Muscle of leg (tissue), 16 donors: ENCODE data around the gene LRRC57. TPM values are rescaled to one million over a fixed set of nuclear protein-coding genes. Genes with fewer than 3 reads are reported as not detected.
A peak's percentile ranks its signal among the peaks of the same experiment; 100 is the strongest.

Source experiments
- DNase-seq: peaks from one replicate; pipeline ENCODE4 v3.0.0; 2013
- H3K27ac ChIP-seq: one replicate; pipeline ENCODE4 v1.5.1; 2013; ENCODE audit warnings: mild to moderate bottlenecking, low read length, control low read depth
- H3K27me3 ChIP-seq: one replicate; pipeline ENCODE4 v1.6.1; 2013; ENCODE audit warnings: low read length; ENCODE audit not compliant: control insufficient read depth, insufficient read depth
- H3K36me3 ChIP-seq: one replicate; pipeline ENCODE4 v1.6.1; 2013; ENCODE audit warnings: low read length; ENCODE audit not compliant: control insufficient read depth, insufficient read depth
- H3K4me1 ChIP-seq: one replicate; pipeline ENCODE4 v1.6.1; 2013; ENCODE audit warnings: low read length; ENCODE audit not compliant: control insufficient read depth, insufficient read depth
- H3K4me3 ChIP-seq: one replicate; pipeline ENCODE4 v1.5.1; 2013; ENCODE audit warnings: low read length, control low read depth
- H3K9me3 ChIP-seq: replicated peaks from 2 replicates; pipeline ENCODE4 v1.6.1; 2013; ENCODE audit warnings: low read depth, low read length; ENCODE audit not compliant: control insufficient read depth
- WGBS: methylation state at CpG from one replicate; pipeline ENCODE4 v1.1.5; 2013; ENCODE audit warnings: missing lambda C conversion rate; ENCODE audit not compliant: insufficient coverage; 5-methylcytosine and 5-hydroxymethylcytosine counted together
- long read RNA-seq, 11 donors: transcript quantifications; one replicate each; lab custom pipeline, GENCODE V29; 2026
- polyA plus RNA-seq, 8 donors: library from polyadenylated mRNA; unstranded; fragments of 120-200 nt; gene quantifications; one replicate each; pipeline versions ENCODE4 v1.2.1 to v1.2.3, GENCODE V29; 2013; ENCODE audit warnings: inconsistent platforms in 1 of 8, low replicate concordance in 1 of 8; ENCODE audit not compliant: insufficient read length in 8 of 8, insufficient read depth in 1 of 8
- total RNA-seq: library from RNA; stranded (reverse); fragments of 120-200 nt; gene quantifications from one replicate; pipeline ENCODE4 v1.2.4, GENCODE V29; 2013

The LRRC57 gene
- total RNA-seq (17.7 TPM), polyA plus RNA-seq (10 to 100 TPM; 12.7 to 17.9 (median 14.0) TPM)
- long read RNA-seq, donor 1, partial matches to known transcripts = 0 of 1 reads
- long read RNA-seq, donor 1, other reads (novel, unspliced or antisense) = 0 of 1 reads
- long read RNA-seq, donor 2, partial matches to known transcripts = 0 of 1 reads
- long read RNA-seq, donor 2, other reads (novel, unspliced or antisense) = 0 of 1 reads
- long read RNA-seq, donor 3, full-length matches to known transcripts = 3 of 3 reads
- long read RNA-seq, donor 3, partial matches to known transcripts = 0 of 3 reads
- long read RNA-seq, donor 3, other reads (novel, unspliced or antisense) = 0 of 3 reads
- long read RNA-seq, donor 4, full-length matches to known transcripts = 3 of 3 reads
- long read RNA-seq, donor 4, partial matches to known transcripts = 0 of 3 reads
- long read RNA-seq, donor 4, other reads (novel, unspliced or antisense) = 0 of 3 reads
- long read RNA-seq, donor 5, full-length matches to known transcripts = 9 of 9 reads
- long read RNA-seq, donor 5, partial matches to known transcripts = 0 of 9 reads
- long read RNA-seq, donor 5, other reads (novel, unspliced or antisense) = 0 of 9 reads
- long read RNA-seq, donor 6, partial matches to known transcripts = 0 of 2 reads
- long read RNA-seq, donor 6, other reads (novel, unspliced or antisense) = 0 of 2 reads
- long read RNA-seq, donor 7, partial matches to known transcripts = 0 of 4 reads
- long read RNA-seq, donor 7, other reads (novel, unspliced or antisense) = 0 of 4 reads
- long read RNA-seq, donor 8, partial matches to known transcripts = 0 of 3 reads
- long read RNA-seq, donor 8, other reads (novel, unspliced or antisense) = 0 of 3 reads
- long read RNA-seq, donor 9, full-length matches to known transcripts = 1 of 1 reads
- long read RNA-seq, donor 9, partial matches to known transcripts = 0 of 1 reads
- long read RNA-seq, donor 9, other reads (novel, unspliced or antisense) = 0 of 1 reads
- long read RNA-seq, donor 10, transcript LRRC57-202 (6 exons, 2,384 nt) = major isoform, 9 of 9 reads
- long read RNA-seq, donor 10, partial matches to known transcripts = 0 of 9 reads
- long read RNA-seq, donor 10, other reads (novel, unspliced or antisense) = 0 of 9 reads
- long read RNA-seq, donor 11, partial matches to known transcripts = 0 of 4 reads
- long read RNA-seq, donor 11, other reads (novel, unspliced or antisense) = 0 of 4 reads

- Histone ChIP-seq H3K4me3 (peak within 1 kb of the TSS; percentile 89), H3K36me3 (peaks cover 21% of the 10 kb centered on the region), H3K9me3 (no peaks in the 10 kb centered on the region), H3K27me3 (no peaks in the 10 kb centered on the region), H3K27ac (peak within 1 kb of the TSS; percentile 97), H3K4me1 (peaks cover 13% of the 10 kb centered on the region)
- whole genome bisulfite sequencing = under 1% methylated on average over 71 of the region's 71 CpGs
- DNase-seq = peak; percentile 93
These were observed at the start of gene LRRC57, which contains the start of gene HAUS2 for GRCh38 chr15:42548249-42549031. TSS of gene LRRC57 (minus strand) at chr15:42548793. CDS start at chr15:42548434, 359 bp downstream. TSS of gene HAUS2 (plus strand) at chr15:42548838. CDS start at chr15:42548873, 35 bp downstream.

DNA sequence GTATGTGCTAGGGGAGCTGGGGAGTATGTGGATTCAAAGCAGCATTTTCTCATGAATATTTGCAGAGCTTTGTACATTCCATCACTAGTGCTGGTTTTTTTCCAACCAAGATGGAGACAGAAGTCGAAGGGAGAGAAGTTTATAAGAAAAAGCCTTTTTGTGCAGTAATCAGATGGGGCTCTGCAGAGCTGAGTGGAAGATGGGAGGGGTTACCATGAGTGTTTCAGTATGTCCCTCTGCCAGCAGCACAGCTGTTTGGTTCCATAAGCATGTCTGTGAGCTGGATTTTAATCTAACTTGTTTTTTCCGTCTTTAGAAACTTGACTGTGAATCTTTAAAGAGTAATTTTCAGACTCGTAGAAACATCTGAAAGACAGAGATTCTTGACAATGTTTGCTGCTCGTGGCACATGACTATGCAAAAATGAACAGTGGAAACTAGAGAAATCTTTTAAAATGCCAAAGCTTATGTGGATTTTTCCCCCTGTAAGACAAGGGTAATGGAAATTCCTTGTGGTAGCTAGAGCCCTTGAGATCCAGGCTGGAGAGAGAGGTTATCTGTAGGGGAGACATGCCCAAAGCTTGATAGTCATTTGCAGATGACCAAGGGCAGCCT, 47.1 kb upstream of the LRRC57 start:
- H3K9me3 ChIP-seq = no peaks in the 10 kb centered on the region
- H3K27ac ChIP-seq = peak overlapping the region; percentile 94
- H3K27me3 ChIP-seq = no peaks in the 10 kb centered on the region
- WGBS = 29% methylated on average over 2 of the region's 4 CpGs
- DNase-seq = peak; percentile 98
- no peak overlapping the region for H3K4me3 ChIP-seq
- H3K36me3 ChIP-seq = peaks cover 4% of the 10 kb centered on the region
- peaks cover 31% of the 10 kb centered on the region for H3K4me1 ChIP-seq

DNA sequence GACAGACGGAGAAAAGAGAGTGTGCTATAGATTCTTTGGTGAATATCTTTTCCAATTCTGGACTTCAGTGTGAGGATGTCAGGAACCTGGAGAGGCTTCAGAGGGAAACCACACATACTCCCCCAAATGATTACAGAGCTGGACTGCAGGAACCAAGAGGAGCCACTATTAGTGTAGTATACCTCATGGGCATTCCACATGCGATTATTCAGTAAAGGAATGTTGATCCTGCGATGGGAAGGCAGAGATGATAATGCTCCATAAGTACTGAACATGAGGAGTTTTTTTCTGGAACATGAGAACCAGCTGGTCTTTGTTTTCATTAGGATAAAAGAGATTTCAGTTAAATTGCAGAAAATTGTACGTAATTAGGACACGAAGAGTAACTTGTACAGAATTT, 45.5 kb upstream of the LRRC57 start:
- Histone ChIP-seq H3K27ac (peak overlapping the region; percentile 94), H3K4me1 (peaks cover 31% of the 10 kb centered on the region), H3K4me3 (no peak overlapping the region), H3K36me3 (no peaks in the 10 kb centered on the region), H3K27me3 (no peaks in the 10 kb centered on the region), H3K9me3 (no peaks in the 10 kb centered on the region)
- peak; percentile 23 for DNase-seq
- 33% methylated on average over 2 of the region's 5 CpGs for WGBS

- peaks cover 4% of the 10 kb centered on the region for H3K36me3 ChIP-seq
- no peaks in the 10 kb centered on the region for H3K9me3 ChIP-seq
- no peak overlapping the region for H3K4me3 ChIP-seq
- WGBS = no CpG with 5 or more reads among the region's 4 CpGs
- peak overlapping the region; percentile 94 for H3K27ac ChIP-seq
- peak; percentile 97 for DNase-seq
- no peaks in the 10 kb centered on the region for H3K27me3 ChIP-seq
- peaks cover 31% of the 10 kb centered on the region for H3K4me1 ChIP-seq
These were observed 44.5 kb upstream of the LRRC57 start for GRCh38 chr15:42593143-42593542.

DNA sequence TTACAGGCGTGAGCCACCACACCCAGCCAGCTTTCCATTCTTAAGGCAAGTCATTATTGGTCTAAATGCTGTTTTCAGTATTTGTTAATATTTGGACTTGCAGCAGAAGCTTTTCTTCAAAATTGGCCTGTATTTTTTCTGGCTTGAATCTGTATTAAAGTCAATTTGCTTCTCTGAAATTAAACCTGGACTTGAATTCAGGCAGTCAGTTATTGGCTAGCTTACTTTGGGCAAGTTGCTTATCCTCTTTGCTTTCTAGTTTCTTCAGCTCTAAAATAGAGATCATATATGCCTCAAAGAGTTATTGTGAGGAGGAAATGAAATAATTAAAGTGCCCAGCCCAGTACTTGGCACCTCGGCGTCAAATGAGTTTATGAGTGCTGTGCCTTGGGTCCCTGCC, 44.1 kb upstream of the LRRC57 start:
- Histone ChIP-seq H3K4me3 (no peak overlapping the region), H3K4me1 (peaks cover 31% of the 10 kb centered on the region)
- WGBS = no CpG with 5 or more reads among the region's 3 CpGs

GRCh38 chr15:42591238-42591934, 42.8 kb upstream of the LRRC57 start:
- H3K4me1 ChIP-seq = peaks cover 28% of the 10 kb centered on the region
- H3K9me3 ChIP-seq = no peaks in the 10 kb centered on the region
- H3K27me3 ChIP-seq = no peaks in the 10 kb centered on the region
- WGBS = 73% methylated on average over 2 of the region's 10 CpGs
- no peak overlapping the region for H3K27ac ChIP-seq
- no peak overlapping the region for H3K4me3 ChIP-seq
- H3K36me3 ChIP-seq = peaks cover 6% of the 10 kb centered on the region
- DNase-seq = peak; percentile 35

More for the DNA sequence above, 44.1 kb upstream of the LRRC57 start:
- H3K27ac ChIP-seq = peak overlapping the region; percentile 94
- no peaks in the 10 kb centered on the region for H3K27me3 ChIP-seq
- H3K9me3 ChIP-seq = no peaks in the 10 kb centered on the region
- peak; percentile 76 for DNase-seq
- H3K36me3 ChIP-seq = peaks cover 4% of the 10 kb centered on the region

DNA sequence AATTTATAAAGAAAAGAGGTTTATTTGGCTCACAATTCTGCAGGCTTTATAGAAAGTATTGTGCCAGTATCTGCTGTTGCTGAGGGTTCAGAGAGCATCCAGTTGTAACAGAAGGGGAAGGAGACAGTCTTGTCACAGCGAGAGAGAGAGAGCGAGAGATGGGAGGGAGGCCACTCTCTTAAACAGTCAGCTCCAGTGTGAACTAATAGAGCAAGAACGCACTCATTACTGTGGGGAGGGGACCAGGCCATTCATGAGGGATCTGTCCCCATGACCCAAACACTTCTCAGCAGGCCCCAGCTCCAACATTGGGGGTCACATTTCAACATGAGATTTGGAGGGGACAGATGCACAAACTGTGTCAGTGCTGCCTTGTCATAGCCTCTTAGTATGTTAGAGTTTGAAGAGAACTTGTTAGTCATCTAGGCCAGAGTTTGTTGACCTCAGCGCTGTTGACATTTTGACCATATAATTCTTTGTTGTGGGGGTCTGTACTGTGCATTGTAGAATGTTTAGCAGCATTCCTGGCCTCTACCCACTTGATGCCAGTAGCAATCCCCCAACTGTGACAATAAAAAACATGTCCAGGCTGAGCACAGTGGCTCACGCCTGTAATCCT, 42.1 kb upstream of the LRRC57 start:
- H3K4me1 ChIP-seq = peaks cover 23% of the 10 kb centered on the region
- no peak overlapping the region for H3K27ac ChIP-seq
- WGBS = 89% methylated on average over 1 of the region's 5 CpGs

DNA sequence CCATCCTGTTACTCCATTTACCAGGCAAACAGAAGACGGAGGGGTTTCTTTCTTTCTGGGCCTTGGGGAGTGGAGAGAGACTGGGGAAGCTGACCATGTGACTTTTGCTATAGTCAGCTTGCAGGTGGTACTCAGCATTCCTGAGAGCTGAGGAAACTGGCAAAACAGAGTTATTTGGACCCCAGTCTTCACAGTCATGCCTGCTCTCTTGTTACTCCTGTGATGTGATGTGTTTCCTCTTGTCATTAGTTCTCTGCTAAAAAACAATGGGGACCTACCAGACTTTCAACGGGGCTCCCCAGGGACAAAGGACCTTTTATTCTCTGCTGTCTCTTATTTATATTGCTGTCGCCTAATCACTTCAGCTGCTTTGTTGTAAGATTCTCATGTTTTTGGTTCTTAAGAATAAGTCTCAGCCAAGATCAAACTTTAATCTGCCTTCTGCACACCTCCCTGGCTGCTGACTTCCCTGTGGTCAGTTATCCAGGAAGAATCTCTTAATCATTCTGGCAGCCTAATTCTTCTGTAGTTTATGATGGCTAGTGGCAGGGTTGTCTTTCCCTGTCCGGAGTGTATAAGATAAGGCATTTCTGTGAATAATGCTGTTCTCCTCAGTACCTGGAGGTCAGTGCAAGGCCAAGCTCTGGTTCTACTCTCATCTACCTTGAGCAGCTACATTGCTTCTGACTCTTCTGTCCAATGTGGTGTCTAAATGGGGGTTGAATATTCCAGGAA, 35.6 kb upstream of the LRRC57 start:
- H3K36me3 ChIP-seq = peaks cover 17% of the 10 kb centered on the region
- H3K4me3 ChIP-seq = no peak overlapping the region
- peaks cover 34% of the 10 kb centered on the region for H3K4me1 ChIP-seq
- no peaks in the 10 kb centered on the region for H3K27me3 ChIP-seq
- peak overlapping the region; percentile 37 for H3K27ac ChIP-seq
- no peaks in the 10 kb centered on the region for H3K9me3 ChIP-seq
- no peak for DNase-seq
- WGBS = no CpG with 5 or more reads among the region's 4 CpGs

More for the DNA sequence above, 42.1 kb upstream of the LRRC57 start:
- Histone ChIP-seq H3K4me3 (no peak overlapping the region), H3K36me3 (peaks cover 12% of the 10 kb centered on the region), H3K9me3 (no peaks in the 10 kb centered on the region), H3K27me3 (no peaks in the 10 kb centered on the region)
- DNase-seq = no peak
